Measurements from ENCODE around the gene MBOAT1.

MBOAT1 gene

GRCh38 chr6:20058121-20058905, 154.0 kb downstream of the MBOAT1 start:
- Histone ChIP-seq H3K27me3 (replicated peaks) (no peaks in the 10 kb centered on the region), H3K27ac (no peak overlapping the region), H3K4me3 (ENCODE audit: low read depth, low read length) (no peak overlapping the region), H3K36me3 (replicated peaks) (no peaks in the 10 kb centered on the region)
- in situ Hi-C loops (cut with HindIII; ENCODE audit: low pct_ligation_motif_present, low sequenced_read_pairs): no loop called here
- no peak for DNase-seq
- no peak for TF ChIP-seq CTCF (IDR thresholded peaks at IDR 0.05; ENCODE audit: low read depth, low read length, missing control alignments)

- H3K36me3 ChIP-seq (replicated peaks): no peaks in the 10 kb centered on the region
- TF ChIP-seq CTCF (IDR thresholded peaks at IDR 0.05; ENCODE audit: low read depth, low read length, missing control alignments): peak; percentile 59
- no peaks in the 10 kb centered on the region for H3K27me3 ChIP-seq (replicated peaks)
- peak; percentile 34 for DNase-seq
- in situ Hi-C loops (cut with HindIII; ENCODE audit: low pct_ligation_motif_present, low sequenced_read_pairs): no loop called here
- no peak overlapping the region for H3K4me3 ChIP-seq (ENCODE audit: low read depth, low read length)
- no peak overlapping the region for H3K27ac ChIP-seq
These were observed 155.8 kb downstream of the MBOAT1 start for GRCh38 chr6:20056350-20056992.

- no peak overlapping the region for H3K27ac ChIP-seq
- in situ Hi-C loops (cut with HindIII; ENCODE audit: low pct_ligation_motif_present, low sequenced_read_pairs): no loop called here
- H3K4me3 ChIP-seq (ENCODE audit: low read depth, low read length): no peak overlapping the region
These were observed 156.4 kb downstream of the MBOAT1 start for GRCh38 chr6:20055916-20056315.

More at GRCh38 chr6:20055916-20056315, 156.4 kb downstream of the MBOAT1 start:
- H3K27me3 ChIP-seq (replicated peaks): no peaks in the 10 kb centered on the region
- no peaks in the 10 kb centered on the region for H3K36me3 ChIP-seq (replicated peaks)
- DNase-seq: no peak
- no peak for TF ChIP-seq CTCF (IDR thresholded peaks at IDR 0.05; ENCODE audit: low read depth, low read length, missing control alignments)

Measured in brain microvascular endothelial cell (primary cell).